K562 (cell line): ENCODE results near the gene ACKR3. TPM values are rescaled to one million over a fixed set of nuclear protein-coding genes. Genes with fewer than 3 reads are reported as not detected.

Experiments used
- polyA plus RNA-seq, 8 experiments: library from polyadenylated mRNA; depleted of rRNA in 4 of 8; stranded (reverse) in 5 of 8; unstranded in 3 of 8; fragments of >200 nt; fragmentation: Nextera tagmentation in 2 of 8; fragmentation: Illumina TruSeq in 1 of 8; extraction: Ambion mirVana in 2 of 8; extraction: Trizol in 1 of 8; gene quantifications; 2 replicates each; pipeline versions ENCODE4 v1.2.1 to v1.2.3, GENCODE V29; 2011 to 2014; ENCODE audit warnings: inconsistent platforms in 1 of 8, missing spikeins in 1 of 8
- total RNA-seq, 7 experiments: library from RNA; depleted of rRNA in 6 of 7; stranded (reverse); fragments of >200 nt in 6 of 7; fragmentation: Illumina TruSeq in 2 of 7; extraction: Trizol in 2 of 7; gene quantifications; 2 replicates each; pipeline versions ENCODE4 v1.2.1 to v1.2.3, GENCODE V29; 2011 to 2021; ENCODE audit warnings: low replicate concordance in 1 of 7
- TF ChIP-seq, protein P1 (sequence below), 2 experiments: fragments of 450-650 bp; IDR thresholded peaks; 2 replicates each; pipeline ENCODE4 v1.6.1; 2016; ENCODE audit warnings: mild to moderate bottlenecking in 2 of 2, borderline replicate concordance in 1 of 2, low read depth in 1 of 2, moderate library complexity in 1 of 2

ACKR3 gene
- total and polyA plus RNA-seq, 9 of the 15 experiments (the other 6 are each of a cell fraction or from before 2014, with no cell fraction given), result 0.07 TPM; not detected in 8

GRCh38 chr2:236626391-236627150 is 56.9 kb downstream of the ACKR3 start (continued):
- TF ChIP-seq, protein P1, sequence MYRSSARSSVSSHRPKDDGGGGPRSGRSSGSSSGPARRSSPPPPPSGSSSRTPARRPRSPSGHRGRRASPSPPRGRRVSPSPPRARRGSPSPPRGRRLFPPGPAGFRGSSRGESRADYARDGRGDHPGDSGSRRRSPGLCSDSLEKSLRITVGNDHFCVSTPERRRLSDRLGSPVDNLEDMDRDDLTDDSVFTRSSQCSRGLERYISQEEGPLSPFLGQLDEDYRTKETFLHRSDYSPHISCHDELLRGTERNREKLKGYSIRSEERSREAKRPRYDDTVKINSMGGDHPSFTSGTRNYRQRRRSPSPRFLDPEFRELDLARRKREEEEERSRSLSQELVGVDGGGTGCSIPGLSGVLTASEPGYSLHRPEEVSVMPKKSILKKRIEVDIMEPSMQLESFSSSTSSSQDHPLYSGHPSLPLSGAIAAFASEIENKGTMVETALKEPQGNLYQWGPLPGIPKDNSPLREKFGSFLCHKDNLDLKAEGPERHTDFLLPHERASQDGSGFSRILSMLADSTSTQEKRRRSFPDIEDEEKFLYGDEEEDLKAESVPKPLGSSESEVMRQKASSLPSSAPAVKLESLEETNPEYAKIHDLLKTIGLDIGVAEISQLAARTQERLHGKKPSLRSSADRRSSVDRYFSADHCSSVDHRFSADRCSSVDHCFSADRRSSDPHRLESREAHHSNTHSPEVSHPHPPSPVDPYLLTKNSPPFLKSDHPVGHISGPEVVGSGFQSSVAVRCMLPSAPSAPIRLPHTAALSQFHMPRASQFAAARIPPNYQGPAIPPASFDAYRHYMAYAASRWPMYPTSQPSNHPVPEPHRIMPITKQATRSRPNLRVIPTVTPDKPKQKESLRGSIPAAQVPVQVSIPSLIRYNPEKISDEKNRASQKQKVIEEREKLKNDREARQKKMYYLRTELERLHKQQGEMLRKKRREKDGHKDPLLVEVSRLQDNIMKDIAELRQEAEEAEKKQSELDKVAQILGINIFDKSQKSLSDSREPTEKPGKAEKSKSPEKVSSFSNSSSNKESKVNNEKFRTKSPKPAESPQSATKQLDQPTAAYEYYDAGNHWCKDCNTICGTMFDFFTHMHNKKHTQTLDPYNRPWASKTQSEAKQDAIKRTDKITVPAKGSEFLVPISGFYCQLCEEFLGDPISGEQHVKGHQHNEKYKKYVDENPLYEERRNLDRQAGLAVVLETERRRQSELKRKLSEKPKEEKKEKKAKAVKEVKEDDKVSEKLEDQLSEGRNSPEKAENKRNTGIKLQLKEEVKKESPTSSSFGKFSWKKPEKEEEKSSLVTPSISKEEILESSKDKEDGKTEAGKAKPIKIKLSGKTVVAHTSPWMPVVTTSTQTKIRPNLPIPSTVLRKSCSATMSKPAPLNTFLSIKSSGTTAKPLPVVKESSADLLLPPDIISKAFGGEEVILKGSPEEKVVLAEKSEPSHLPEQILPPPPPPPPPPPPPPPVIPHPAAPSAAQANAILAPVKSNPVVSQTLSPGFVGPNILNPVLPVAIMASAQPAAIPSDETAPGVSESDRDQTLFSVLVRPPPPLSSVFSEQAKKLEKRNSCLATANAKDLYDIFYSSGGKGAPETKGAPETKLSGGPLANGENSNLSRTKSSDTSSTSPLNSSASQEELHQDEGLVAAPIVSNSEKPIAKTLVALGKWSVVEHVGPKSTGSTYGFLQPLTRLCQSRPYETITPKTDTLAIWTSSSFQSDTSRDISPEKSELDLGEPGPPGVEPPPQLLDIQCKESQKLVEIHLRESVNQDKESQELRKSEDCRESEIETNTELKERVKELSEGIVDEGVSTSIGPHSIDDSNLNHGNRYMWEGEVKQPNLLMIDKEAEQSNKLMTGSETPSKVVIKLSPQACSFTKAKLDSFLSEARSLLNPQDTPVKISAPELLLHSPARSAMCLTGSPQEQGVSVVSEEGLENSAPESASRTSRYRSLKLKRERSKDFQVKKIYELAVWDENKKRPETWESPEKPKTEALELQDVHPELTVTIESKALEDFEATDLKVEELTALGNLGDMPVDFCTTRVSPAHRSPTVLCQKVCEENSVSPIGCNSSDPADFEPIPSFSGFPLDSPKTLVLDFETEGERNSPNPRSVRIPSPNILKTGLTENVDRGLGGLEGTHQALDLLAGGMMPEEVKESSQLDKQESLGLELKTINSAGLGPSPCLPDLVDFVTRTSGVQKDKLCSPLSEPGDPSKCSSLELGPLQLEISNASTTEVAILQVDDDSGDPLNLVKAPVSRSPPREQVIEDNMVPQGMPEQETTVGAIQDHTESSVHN (IDR thresholded peaks at IDR 0.05; ENCODE audit: borderline replicate concordance in 1 of 2, low read depth in 1 of 2), result no peak
